Panc1 (cell line): ENCODE results near the gene PPP1R16B.

Experiments used
- POLR2AphosphoS5 ChIP-seq: IDR thresholded peaks from 2 replicates; pipeline ENCODE4 v1.6.1; 2012; ENCODE audit warnings: mild to moderate bottlenecking, low read depth, low read length, moderate library complexity
- TCF7L2 ChIP-seq: IDR thresholded peaks from 2 replicates; pipeline ENCODE4 v1.6.1; 2011; ENCODE audit warnings: mild to moderate bottlenecking, low read depth, low read length, inconsistent platforms
- TF ChIP-seq, protein P1 (sequence below), 2 experiments: IDR thresholded peaks; 2 replicates each; pipeline ENCODE4 v1.6.1; 2011 to 2012; ENCODE audit warnings: low read depth in 2 of 2, control low read depth in 1 of 2, low read length in 1 of 2, mild to moderate bottlenecking in 1 of 2, moderate library complexity in 1 of 2; ENCODE audit not compliant: insufficient read depth in 1 of 2
- TF ChIP-seq, protein P2 (sequence below): fragments of 450-650 bp; IDR thresholded peaks from 2 replicates; pipeline ENCODE4 v1.5.1; 2017; ENCODE audit warnings: mild to moderate bottlenecking

DNA sequence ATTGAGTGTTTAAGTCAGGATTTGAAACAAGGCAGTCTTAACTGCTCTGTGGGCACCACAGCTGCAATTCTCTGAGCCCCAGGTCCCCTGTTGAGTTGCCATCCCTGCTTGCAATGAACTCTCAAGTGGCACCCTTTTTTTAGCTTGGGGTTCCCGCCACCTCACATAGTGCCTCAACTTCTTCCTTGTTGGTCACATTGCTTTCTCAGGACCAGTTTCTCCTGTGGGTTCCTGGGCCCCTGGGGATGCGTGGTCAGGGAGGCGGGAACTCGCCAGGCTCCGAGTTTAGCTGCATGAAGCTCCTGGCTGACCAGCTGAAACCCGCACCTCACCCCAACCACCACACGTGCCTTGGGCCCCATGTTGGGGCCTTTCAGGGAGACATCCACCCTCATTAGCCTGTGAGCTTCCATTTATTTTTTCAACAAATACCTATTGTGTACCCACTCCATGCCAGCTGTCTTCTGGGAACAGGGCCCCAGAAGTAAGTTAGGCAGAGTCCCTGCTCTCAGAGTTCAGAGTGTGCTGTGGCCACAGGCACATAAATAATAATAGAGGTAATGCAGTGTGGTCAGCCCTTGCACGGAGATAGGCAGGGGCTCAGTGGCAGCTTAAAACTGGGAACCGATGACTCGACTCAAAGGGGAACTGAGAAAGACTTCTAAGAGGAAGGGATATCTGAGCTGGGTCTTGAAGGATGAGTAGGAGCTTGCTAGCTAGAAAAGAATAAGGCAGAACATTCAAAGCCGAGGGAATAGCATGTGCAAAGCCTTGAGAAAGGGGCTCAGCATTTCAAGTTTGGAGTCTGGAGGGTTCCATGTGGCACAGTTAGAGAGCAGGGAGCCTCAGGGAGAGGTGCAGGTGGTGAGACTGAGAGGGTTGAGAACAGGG lies 86.8 kb downstream of the PPP1R16B start:
- TF ChIP-seq TCF7L2 (no peak), POLR2AphosphoS5 (no peak)
- TF ChIP-seq, protein P1, sequence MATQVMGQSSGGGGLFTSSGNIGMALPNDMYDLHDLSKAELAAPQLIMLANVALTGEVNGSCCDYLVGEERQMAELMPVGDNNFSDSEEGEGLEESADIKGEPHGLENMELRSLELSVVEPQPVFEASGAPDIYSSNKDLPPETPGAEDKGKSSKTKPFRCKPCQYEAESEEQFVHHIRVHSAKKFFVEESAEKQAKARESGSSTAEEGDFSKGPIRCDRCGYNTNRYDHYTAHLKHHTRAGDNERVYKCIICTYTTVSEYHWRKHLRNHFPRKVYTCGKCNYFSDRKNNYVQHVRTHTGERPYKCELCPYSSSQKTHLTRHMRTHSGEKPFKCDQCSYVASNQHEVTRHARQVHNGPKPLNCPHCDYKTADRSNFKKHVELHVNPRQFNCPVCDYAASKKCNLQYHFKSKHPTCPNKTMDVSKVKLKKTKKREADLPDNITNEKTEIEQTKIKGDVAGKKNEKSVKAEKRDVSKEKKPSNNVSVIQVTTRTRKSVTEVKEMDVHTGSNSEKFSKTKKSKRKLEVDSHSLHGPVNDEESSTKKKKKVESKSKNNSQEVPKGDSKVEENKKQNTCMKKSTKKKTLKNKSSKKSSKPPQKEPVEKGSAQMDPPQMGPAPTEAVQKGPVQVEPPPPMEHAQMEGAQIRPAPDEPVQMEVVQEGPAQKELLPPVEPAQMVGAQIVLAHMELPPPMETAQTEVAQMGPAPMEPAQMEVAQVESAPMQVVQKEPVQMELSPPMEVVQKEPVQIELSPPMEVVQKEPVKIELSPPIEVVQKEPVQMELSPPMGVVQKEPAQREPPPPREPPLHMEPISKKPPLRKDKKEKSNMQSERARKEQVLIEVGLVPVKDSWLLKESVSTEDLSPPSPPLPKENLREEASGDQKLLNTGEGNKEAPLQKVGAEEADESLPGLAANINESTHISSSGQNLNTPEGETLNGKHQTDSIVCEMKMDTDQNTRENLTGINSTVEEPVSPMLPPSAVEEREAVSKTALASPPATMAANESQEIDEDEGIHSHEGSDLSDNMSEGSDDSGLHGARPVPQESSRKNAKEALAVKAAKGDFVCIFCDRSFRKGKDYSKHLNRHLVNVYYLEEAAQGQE (IDR thresholded peaks at IDR 0.05; ENCODE audit: insufficient read depth in 1 of 2, low read depth in 2 of 2, low read length in 1 of 2): no peak
- TF ChIP-seq, protein P2, sequence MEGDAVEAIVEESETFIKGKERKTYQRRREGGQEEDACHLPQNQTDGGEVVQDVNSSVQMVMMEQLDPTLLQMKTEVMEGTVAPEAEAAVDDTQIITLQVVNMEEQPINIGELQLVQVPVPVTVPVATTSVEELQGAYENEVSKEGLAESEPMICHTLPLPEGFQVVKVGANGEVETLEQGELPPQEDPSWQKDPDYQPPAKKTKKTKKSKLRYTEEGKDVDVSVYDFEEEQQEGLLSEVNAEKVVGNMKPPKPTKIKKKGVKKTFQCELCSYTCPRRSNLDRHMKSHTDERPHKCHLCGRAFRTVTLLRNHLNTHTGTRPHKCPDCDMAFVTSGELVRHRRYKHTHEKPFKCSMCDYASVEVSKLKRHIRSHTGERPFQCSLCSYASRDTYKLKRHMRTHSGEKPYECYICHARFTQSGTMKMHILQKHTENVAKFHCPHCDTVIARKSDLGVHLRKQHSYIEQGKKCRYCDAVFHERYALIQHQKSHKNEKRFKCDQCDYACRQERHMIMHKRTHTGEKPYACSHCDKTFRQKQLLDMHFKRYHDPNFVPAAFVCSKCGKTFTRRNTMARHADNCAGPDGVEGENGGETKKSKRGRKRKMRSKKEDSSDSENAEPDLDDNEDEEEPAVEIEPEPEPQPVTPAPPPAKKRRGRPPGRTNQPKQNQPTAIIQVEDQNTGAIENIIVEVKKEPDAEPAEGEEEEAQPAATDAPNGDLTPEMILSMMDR: no peak
